IMR-90 (cell line): ENCODE data around the gene NEK11. TPM values are rescaled to one million over a fixed set of nuclear protein-coding genes. Genes with fewer than 3 reads are reported as not detected.

Experiments used
- ATAC-seq: fragments of 200-7000 bp; cut with Tn5 transposase; 2 replicates; pipeline ENCODE4 v1.9.1; 2020; ENCODE audit warnings: low read depth, mild to moderate bottlenecking, moderate library complexity
- BruUV-seq: library from RNA; stranded (reverse); fragments of 400-500 nt; replicated peaks from 2 replicates; lab custom pipeline; 2021; lab: Mats Ljungman, UMichigan
- CTCF ChIA-PET: fragments of 300-600 bp; formaldehyde crosslinking; extraction: SDS; loops from one replicate; lab custom pipeline; 2021; ENCODE audit warnings: antibody characterized with exemption; lab: Yijun Ruan, JAX
- POLR2A ChIA-PET: fragments of 300-600 bp; sonication (Branson Sonifier 250); formaldehyde crosslinking; loops from one replicate; lab custom pipeline; 2022; ENCODE audit warnings: antibody characterized with exemption; ENCODE audit not compliant: unreplicated experiment; lab: Charles Lee
- DNase-seq: peaks from one replicate; pipeline ENCODE4 v3.0.0; 2013
- H2AFZ ChIP-seq: replicated peaks from 2 replicates; pipeline ENCODE3; 2013; ENCODE audit warnings: low read length, mild to moderate bottlenecking; ENCODE audit not compliant: poor library complexity
- H2AK5ac ChIP-seq: 2 replicates; pipeline ENCODE4 v1.6.1; 2013; ENCODE audit warnings: low read depth, low read length, inconsistent platforms
- H2AK9ac ChIP-seq: replicated peaks from 2 replicates; pipeline ENCODE3; 2013; ENCODE audit warnings: mild to moderate bottlenecking, low read depth, low read length, moderate library complexity; ENCODE audit not compliant: poor library complexity
- H2BK120ac ChIP-seq: 2 replicates; pipeline ENCODE4 v1.6.1; 2013; ENCODE audit warnings: low read depth, low read length, inconsistent platforms
- H2BK15ac ChIP-seq: 3 replicates; pipeline ENCODE4 v1.6.1; 2013; ENCODE audit warnings: low read depth, low read length, inconsistent platforms
- H2BK20ac ChIP-seq: 2 replicates; pipeline ENCODE4 v1.6.1; 2013; ENCODE audit warnings: low read depth, mild to moderate bottlenecking, inconsistent platforms, low read length, moderate library complexity
- H2BK5ac ChIP-seq: 2 replicates; pipeline ENCODE4 v1.6.1; 2013; ENCODE audit warnings: mild to moderate bottlenecking, low read depth, low read length, inconsistent platforms; ENCODE audit not compliant: poor library complexity, severe bottlenecking
- H3K14ac ChIP-seq: replicated peaks from 2 replicates; pipeline ENCODE4 v1.6.1; 2013; ENCODE audit warnings: low read depth, low read length, inconsistent platforms
- H3K18ac ChIP-seq: 2 replicates; pipeline ENCODE4 v1.6.1; 2013; ENCODE audit warnings: low read depth, low read length, control low read depth
- H3K23ac ChIP-seq: 2 replicates; pipeline ENCODE4 v1.6.1; 2013; ENCODE audit warnings: low read depth, low read length, inconsistent platforms
- H3K27ac ChIP-seq: 2 replicates; pipeline ENCODE4 v1.5.1; 2013; ENCODE audit warnings: mild to moderate bottlenecking, control low read depth, low read length; ENCODE audit not compliant: insufficient read depth
- H3K27me3 ChIP-seq: 2 replicates; pipeline ENCODE4 v1.6.1; 2013; ENCODE audit warnings: low read length; ENCODE audit not compliant: control insufficient read depth, insufficient read depth
- H3K36me3 ChIP-seq: 2 replicates; pipeline ENCODE4 v1.6.1; 2013; ENCODE audit warnings: low read length, mixed read lengths; ENCODE audit not compliant: control insufficient read depth, insufficient read depth
- H3K4ac ChIP-seq: 2 replicates; pipeline ENCODE4 v1.6.1; 2013; ENCODE audit warnings: low read depth, low read length, inconsistent platforms
- H3K4me1 ChIP-seq: 2 replicates; pipeline ENCODE4 v1.6.1; 2013; ENCODE audit warnings: low read length, mixed read lengths; ENCODE audit not compliant: control insufficient read depth, insufficient read depth
- H3K4me2 ChIP-seq: 2 replicates; pipeline ENCODE4 v1.6.1; 2013; ENCODE audit warnings: low read depth, mild to moderate bottlenecking, control low read depth, low read length, moderate library complexity
- H3K4me3 ChIP-seq: 2 replicates; pipeline ENCODE4 v1.5.1; 2013; ENCODE audit warnings: low read depth, mild to moderate bottlenecking, control low read depth, low read length, moderate library complexity; ENCODE audit not compliant: insufficient read depth
- H3K56ac ChIP-seq: 2 replicates; pipeline ENCODE4 v1.6.1; 2013; ENCODE audit warnings: low read length, inconsistent platforms; ENCODE audit not compliant: insufficient read depth; ENCODE audit errors: extremely low read depth
- H3K79me1 ChIP-seq, 2 experiments: 2 replicates each; pipeline ENCODE4 v1.6.1; 2013; ENCODE audit warnings: low read length in 2 of 2, inconsistent platforms in 1 of 2, low read depth in 1 of 2
- H3K9ac ChIP-seq: 2 replicates; pipeline ENCODE4 v1.6.1; 2013; ENCODE audit warnings: low read depth, low read length, control low read depth
- H3K9me1 ChIP-seq: 2 replicates; pipeline ENCODE4 v1.6.1; 2013; ENCODE audit warnings: low read length, inconsistent platforms; ENCODE audit not compliant: insufficient read depth
- H3K9me3 ChIP-seq: 2 replicates; pipeline ENCODE4 v1.6.1; 2013; ENCODE audit warnings: low read length; ENCODE audit not compliant: control insufficient read depth, insufficient read depth
- H4K20me1 ChIP-seq: 2 replicates; pipeline ENCODE4 v1.6.1; 2013; ENCODE audit warnings: low read length, inconsistent platforms; ENCODE audit not compliant: insufficient read depth
- H4K5ac ChIP-seq: 2 replicates; pipeline ENCODE4 v1.6.1; 2013; ENCODE audit warnings: mild to moderate bottlenecking, low read depth, low read length, control low read depth
- H4K8ac ChIP-seq, 2 experiments: 2 replicates each; pipeline ENCODE4 v1.6.1; 2013; ENCODE audit warnings: low read depth in 2 of 2, low read length in 2 of 2, control low read depth in 1 of 2, inconsistent platforms in 1 of 2
- H4K91ac ChIP-seq: 2 replicates; pipeline ENCODE4 v1.6.1; 2013; ENCODE audit warnings: low read depth, low read length, inconsistent platforms; ENCODE audit not compliant: insufficient read depth
- BHLHE40 ChIP-seq: fragments of 150-350 bp; IDR thresholded peaks from 2 replicates; pipeline ENCODE4 v1.6.1; 2016; ENCODE audit warnings: mild to moderate bottlenecking, low read depth, low read length
- CEBPB ChIP-seq: IDR thresholded peaks from 2 replicates; pipeline ENCODE4 v1.6.1; 2012; ENCODE audit warnings: low read depth, low read length, improper control_type of control experiment
- CHD1 ChIP-seq: IDR thresholded peaks from 2 replicates; pipeline ENCODE4 v1.6.1; 2012; ENCODE audit warnings: low read depth, low read length, improper control_type of control experiment
- FOS ChIP-seq: fragments of 150-350 bp; IDR thresholded peaks from 2 replicates; pipeline ENCODE4 v1.6.1; 2016; ENCODE audit warnings: low read depth, low read length
- MAFK ChIP-seq: IDR thresholded peaks from 2 replicates; pipeline ENCODE4 v1.6.1; 2012; ENCODE audit warnings: low read depth, low read length, improper control_type of control experiment
- MAZ ChIP-seq: IDR thresholded peaks from 2 replicates; pipeline ENCODE4 v1.6.1; 2012; ENCODE audit warnings: low read depth, mild to moderate bottlenecking, low read length, improper control_type of control experiment, moderate library complexity, borderline replicate concordance
- MXI1 ChIP-seq: IDR thresholded peaks from 2 replicates; pipeline ENCODE4 v1.6.1; 2012; ENCODE audit warnings: low read depth, mild to moderate bottlenecking, low read length, moderate library complexity, borderline replicate concordance
- NFE2L2 ChIP-seq: fragments of 150-350 bp; IDR thresholded peaks from 2 replicates; pipeline ENCODE4 v1.6.1; 2016; ENCODE audit warnings: low read depth, mild to moderate bottlenecking, low read length
- RAD21 ChIP-seq: IDR thresholded peaks from 2 replicates; pipeline ENCODE4 v1.6.1; 2012; ENCODE audit warnings: low read length, improper control_type of control experiment
- RCOR1 ChIP-seq: IDR thresholded peaks from 2 replicates; pipeline ENCODE4 v1.6.1; 2012; ENCODE audit warnings: mild to moderate bottlenecking, low read length, improper control_type of control experiment; ENCODE audit not compliant: insufficient replicate concordance
- RFX5 ChIP-seq: IDR thresholded peaks from 2 replicates; pipeline ENCODE4 v1.8.0; 2012; ENCODE audit warnings: low read depth, mild to moderate bottlenecking, low read length, moderate library complexity
- WGBS, 2 experiments: methylation state at CpG; one replicate each; pipeline versions ENCODE4 v1.1.5 to v1.1.7; 2013; ENCODE audit warnings: missing lambda C conversion rate in 2 of 2; ENCODE audit not compliant: insufficient read length in 1 of 2; ENCODE audit errors: extremely low coverage in 2 of 2; 5-methylcytosine and 5-hydroxymethylcytosine counted together
- dilution Hi-C: fragments of 300-500 bp; cut with HindIII; formaldehyde crosslinking; loops from one replicate; pipeline ENCODE4 v1.14.3; 2018; ENCODE audit warnings: low sequenced_read_pairs; ENCODE audit not compliant: unreplicated experiment
- in situ Hi-C: fragments of 300-500 bp; cut with MboI; formaldehyde crosslinking; loops from 3 replicates; pipeline ENCODE4 v1.14.3; 2019; ENCODE audit warnings: low sequenced_read_pairs, inconsistent platforms, mixed read lengths
- intact Hi-C: fragments of 100-400 bp; cut with micrococcal nuclease; formaldehyde crosslinking; loops from 2 replicates; pipeline ENCODE4 v1.10.0; 2022
- polyA plus RNA-seq, 3 experiments: library from polyadenylated mRNA; depleted of rRNA; stranded (reverse); fragments of >200 nt; gene quantifications; 2 replicates each; pipeline ENCODE4 v1.2.3, GENCODE V29; 2012; ENCODE audit warnings: low replicate concordance in 1 of 3
- total RNA-seq: library from RNA; depleted of rRNA; stranded (reverse); fragments of >200 nt; gene quantifications from 2 replicates; pipeline ENCODE4 v1.2.3, GENCODE V29; 2012
- TF ChIP-seq, protein P1 (sequence below): fragments of 150-350 bp; IDR thresholded peaks from 2 replicates; pipeline ENCODE4 v1.6.1; 2016; ENCODE audit warnings: low read depth, mild to moderate bottlenecking, low read length, moderate library complexity, borderline replicate concordance
- TF ChIP-seq, protein P2 (sequence below): conservative IDR thresholded peaks from 2 replicates; pipeline ENCODE4 v1.5.1; 2012; ENCODE audit warnings: mild to moderate bottlenecking, low read depth, low read length, improper control_type of control experiment
- TF ChIP-seq, protein P3 (sequence below): fragments of 150-350 bp; IDR thresholded peaks from 2 replicates; pipeline ENCODE4 v1.6.1; 2017; ENCODE audit warnings: mild to moderate bottlenecking, antibody characterized with exemption, low read length, low read depth

NEK11 gene
- total and polyA plus RNA-seq, 2 of the 4 experiments (the other 2 are of a cell fraction), result 1.1 to 1.6 TPM

DNA sequence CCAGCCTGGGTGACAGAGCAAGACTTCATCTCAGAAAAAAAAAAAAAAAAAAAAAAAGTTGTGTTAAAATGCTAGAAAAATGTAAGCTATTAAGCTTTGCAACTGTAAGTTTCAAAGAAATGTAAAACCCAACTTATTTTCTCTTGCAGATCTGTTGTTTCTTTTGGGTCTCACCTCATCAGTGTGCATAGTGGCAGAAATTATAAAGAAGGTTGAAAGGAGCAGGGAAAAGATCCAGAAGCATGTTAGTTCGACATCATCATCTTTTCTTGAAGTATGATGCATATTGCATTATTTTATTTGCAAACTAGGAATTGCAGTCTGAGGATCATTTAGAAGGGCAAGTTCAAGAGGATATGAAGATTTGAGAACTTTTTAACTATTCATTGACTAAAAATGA is 25.6 kb upstream of the NEK11 start:
- Histone ChIP-seq H3K23ac (no peak overlapping the region), H3K9me1 (no peaks in the 10 kb centered on the region), H4K91ac (no peak overlapping the region), H2BK5ac (no peak overlapping the region), H4K20me1 (no peaks in the 10 kb centered on the region), H2AK9ac (no peak overlapping the region), H3K36me3 (peaks cover 7% of the 10 kb centered on the region), H3K27me3 (no peaks in the 10 kb centered on the region), H3K18ac (no peak overlapping the region), H4K8ac (no peak overlapping the region), H4K5ac (no peak overlapping the region), H3K4me1 (peaks cover 4% of the 10 kb centered on the region; the same call in 1 of the 2 replicates), H3K4ac (no peak overlapping the region), H2BK20ac (no peak overlapping the region), H3K4me2 (no peak overlapping the region), H3K14ac (no peak overlapping the region), H3K56ac (no peak overlapping the region), H2BK15ac (no peak overlapping the region), H3K9me3 (no peaks in the 10 kb centered on the region), H2AK5ac (no peak overlapping the region), H3K27ac (no peak overlapping the region), H3K4me3 (no peak overlapping the region), H2AFZ (no peak overlapping the region), H3K9ac (no peak overlapping the region), H3K79me1 (0 out of 4 replicates have a peak, but pooled peaks cover 0 to 2% of the 10 kb centered on the region in 2 experiments), H2BK120ac (no peak overlapping the region)
- ATAC-seq (no peak), DNase-seq (no peak)
- intact Hi-C loops, result loop anchor here (2.0 kb wide), 1 partner anchor 108 kb away; no protein-coding TSS in a partner anchor
- dilution Hi-C loops, result no loop called here
- ChIA-PET CTCF (no interaction called here), POLR2A (no interaction called here)
- TF ChIP-seq CHD1, result no peak
- no peak for TF ChIP-seq BHLHE40
- TF ChIP-seq RAD21, result no peak
- TF ChIP-seq MAFK, result no peak
- TF ChIP-seq FOS, result no peak
- TF ChIP-seq, protein P1, sequence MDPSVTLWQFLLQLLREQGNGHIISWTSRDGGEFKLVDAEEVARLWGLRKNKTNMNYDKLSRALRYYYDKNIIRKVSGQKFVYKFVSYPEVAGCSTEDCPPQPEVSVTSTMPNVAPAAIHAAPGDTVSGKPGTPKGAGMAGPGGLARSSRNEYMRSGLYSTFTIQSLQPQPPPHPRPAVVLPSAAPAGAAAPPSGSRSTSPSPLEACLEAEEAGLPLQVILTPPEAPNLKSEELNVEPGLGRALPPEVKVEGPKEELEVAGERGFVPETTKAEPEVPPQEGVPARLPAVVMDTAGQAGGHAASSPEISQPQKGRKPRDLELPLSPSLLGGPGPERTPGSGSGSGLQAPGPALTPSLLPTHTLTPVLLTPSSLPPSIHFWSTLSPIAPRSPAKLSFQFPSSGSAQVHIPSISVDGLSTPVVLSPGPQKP, result no peak
- TF ChIP-seq MAZ, result no peak
- no peak for TF ChIP-seq CEBPB
- TF ChIP-seq, protein P2, sequence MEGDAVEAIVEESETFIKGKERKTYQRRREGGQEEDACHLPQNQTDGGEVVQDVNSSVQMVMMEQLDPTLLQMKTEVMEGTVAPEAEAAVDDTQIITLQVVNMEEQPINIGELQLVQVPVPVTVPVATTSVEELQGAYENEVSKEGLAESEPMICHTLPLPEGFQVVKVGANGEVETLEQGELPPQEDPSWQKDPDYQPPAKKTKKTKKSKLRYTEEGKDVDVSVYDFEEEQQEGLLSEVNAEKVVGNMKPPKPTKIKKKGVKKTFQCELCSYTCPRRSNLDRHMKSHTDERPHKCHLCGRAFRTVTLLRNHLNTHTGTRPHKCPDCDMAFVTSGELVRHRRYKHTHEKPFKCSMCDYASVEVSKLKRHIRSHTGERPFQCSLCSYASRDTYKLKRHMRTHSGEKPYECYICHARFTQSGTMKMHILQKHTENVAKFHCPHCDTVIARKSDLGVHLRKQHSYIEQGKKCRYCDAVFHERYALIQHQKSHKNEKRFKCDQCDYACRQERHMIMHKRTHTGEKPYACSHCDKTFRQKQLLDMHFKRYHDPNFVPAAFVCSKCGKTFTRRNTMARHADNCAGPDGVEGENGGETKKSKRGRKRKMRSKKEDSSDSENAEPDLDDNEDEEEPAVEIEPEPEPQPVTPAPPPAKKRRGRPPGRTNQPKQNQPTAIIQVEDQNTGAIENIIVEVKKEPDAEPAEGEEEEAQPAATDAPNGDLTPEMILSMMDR, result no peak
- TF ChIP-seq RCOR1, result no peak
- no peak for TF ChIP-seq MXI1
- TF ChIP-seq, protein P3, sequence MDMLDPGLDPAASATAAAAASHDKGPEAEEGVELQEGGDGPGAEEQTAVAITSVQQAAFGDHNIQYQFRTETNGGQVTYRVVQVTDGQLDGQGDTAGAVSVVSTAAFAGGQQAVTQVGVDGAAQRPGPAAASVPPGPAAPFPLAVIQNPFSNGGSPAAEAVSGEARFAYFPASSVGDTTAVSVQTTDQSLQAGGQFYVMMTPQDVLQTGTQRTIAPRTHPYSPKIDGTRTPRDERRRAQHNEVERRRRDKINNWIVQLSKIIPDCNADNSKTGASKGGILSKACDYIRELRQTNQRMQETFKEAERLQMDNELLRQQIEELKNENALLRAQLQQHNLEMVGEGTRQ, result no peak
- no peak for TF ChIP-seq NFE2L2
- TF ChIP-seq RFX5, result no peak
- no CpG with 5 or more reads among the region's 1 CpG for whole genome bisulfite sequencing, 2 experiments
- in situ Hi-C loops, result no loop called here
- BruUV-seq, result no TSS peak
